Left lobe of liver (tissue), 2 donors: ENCODE measurements around the gene PPIA. TPM values are rescaled to one million over a fixed set of nuclear protein-coding genes. Genes with fewer than 3 reads are reported as not detected.
A peak's percentile ranks its signal among the peaks of the same experiment; 100 is the strongest.

ENCODE experiments used
- ATAC-seq: fragments of 200-7000 bp; cut with Tn5 transposase; one replicate; pipeline ENCODE4 v1.9.1; 2020; ENCODE audit warnings: mild to moderate bottlenecking, moderate library complexity
- DNase-seq: peaks from one replicate; pipeline ENCODE4 v3.0.0-alpha.2; 2020; ENCODE audit warnings: low spot score
- total RNA-seq: library from RNA; stranded (reverse); gene quantifications from one replicate; pipeline ENCODE4 v1.2.1, GENCODE V29; 2021
- donor health status: DM: no; HTN: no; CAD: no; lungs with moderate emphysema.
- donor health status: DM: no; HTN: yes; CAD: no.

PPIA gene
- total RNA-seq = 532 TPM

DNA sequence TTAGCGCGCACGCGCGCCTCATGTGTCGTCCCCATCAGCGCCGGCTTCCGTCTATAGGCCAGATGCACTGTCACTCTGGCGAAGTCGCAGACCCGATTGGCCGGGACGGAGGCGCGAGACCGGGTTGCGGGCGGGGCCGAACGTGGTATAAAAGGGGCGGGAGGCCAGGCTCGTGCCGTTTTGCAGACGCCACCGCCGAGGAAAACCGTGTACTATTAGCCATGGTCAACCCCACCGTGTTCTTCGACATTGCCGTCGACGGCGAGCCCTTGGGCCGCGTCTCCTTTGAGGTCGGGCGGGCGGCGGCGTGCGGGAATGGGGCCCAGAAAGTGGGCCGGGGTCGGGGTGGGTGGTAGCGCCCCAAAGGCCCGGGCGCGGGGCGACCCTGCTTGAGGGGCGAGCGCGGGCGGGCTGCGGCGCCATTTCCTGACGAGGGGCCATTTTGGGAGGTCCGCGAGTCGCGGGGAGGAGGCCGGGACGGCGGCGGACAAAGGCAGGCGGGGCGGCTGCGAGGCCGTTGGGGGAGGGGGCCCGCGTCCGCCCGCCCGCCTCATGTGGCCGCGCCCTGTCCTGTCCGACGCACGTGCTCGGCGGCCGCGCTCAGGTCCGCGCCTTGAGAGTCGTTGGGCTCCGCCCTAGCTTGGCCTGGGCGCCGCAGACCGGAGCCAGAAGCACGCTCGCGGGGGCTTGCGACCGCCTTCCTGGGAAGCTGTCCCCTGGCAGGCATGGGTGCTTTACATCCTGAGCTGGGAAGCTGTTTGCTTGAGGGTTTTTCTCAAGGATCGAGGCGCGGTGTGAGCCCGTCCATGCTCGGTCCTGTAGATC is at the start of gene PPIA:
Gene PPIA (plus strand): TSS at position 178 of the 825 bp plus-strand sequence. CDS start 44 bp downstream, at position 222.
- ATAC-seq (peak; percentile 89), DNase-seq (peak; percentile 100)

DNA sequence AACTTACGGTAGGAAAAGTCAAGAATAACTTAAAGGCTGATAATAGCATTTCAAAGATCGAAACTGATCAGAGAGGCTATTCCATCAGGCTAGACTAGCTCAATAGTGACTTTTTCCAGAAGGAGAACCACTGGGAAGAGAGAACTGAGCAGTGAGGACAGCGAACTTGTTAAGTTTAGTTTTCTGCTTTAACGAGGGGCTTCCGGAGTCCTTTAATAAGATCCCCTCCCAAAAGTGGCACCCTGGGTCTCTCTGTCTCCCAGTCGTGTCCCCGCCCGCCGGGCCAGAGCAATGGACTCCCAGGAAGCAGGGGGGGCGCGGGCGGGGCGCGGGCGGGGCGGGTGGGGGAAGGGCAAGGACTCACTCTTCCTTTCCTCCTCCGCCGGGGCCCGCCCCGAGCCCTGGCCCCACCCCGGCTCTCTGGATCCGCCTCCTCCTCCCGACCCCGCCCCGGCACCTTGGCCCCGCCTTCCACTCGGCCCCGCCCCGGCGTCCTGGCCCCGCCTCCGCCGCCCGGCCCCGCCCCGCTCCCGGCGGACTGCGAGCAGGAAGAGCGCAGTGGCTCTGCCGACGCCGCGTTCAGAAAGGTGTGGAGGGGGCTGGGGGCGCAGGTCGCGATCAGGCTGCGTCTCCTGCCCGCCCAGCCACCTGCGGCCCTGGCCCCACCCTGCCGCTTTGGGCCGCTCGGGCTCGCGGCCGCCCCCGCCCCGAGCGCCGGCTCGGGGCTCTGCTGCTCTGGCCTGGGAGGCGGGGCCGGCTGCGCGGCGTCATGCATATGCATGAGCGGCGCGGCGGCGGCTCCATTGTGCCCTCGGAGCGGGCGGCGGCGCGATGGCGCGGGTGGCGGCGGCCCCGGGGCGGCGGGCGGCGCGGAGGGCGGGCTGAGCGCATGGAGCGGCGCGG is 48.2 kb upstream of the PPIA start, which contains the start of gene ZMIZ2:
Gene ZMIZ2 (plus strand): TSS at position 803 of the 903 bp plus-strand sequence. CDS start 7,403 bp downstream, outside the sequence.
- peak; percentile 95 for DNase-seq
- ATAC-seq = peak; percentile 96

DNA sequence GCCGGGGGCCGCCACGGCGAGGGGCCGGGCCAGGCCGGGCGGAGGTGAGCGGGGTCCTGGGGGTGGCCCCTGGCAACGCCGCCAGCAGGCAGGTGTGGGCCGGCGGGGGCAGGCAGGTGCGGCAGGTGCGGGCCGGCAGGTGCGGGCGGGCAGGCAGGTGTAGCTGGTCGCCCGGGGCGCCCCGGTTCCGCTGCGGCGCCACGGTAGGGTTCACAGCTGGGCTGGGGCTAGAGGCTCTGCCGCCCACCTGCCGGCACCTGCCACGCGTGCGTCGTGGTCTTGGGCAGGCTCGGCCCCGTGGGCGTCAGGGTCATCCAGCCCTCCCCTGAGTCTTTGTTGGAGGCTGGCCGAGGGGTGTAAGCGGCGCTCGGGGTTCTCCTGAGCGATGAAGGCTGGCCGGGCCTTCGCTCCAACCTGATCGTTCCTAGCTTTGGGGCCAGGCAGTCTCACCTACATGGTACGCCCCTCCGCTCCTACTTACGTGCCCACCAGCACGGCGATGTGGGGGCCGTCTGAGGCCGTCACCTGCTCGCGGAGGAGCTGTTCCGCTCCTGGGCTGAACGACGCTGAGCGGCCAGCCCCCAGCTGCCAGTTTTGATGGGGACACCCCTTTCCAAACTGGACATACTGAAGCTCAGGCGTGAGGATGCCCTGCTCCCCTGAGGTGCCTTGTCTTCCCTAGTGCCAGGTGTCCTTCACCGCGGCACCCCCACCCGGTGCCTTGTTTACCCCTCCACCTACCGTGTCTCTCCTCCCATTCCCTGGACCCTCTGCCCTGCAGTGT is 47.3 kb upstream of the PPIA start:
- ATAC-seq = no peak
- DNase-seq = no peak

DNA sequence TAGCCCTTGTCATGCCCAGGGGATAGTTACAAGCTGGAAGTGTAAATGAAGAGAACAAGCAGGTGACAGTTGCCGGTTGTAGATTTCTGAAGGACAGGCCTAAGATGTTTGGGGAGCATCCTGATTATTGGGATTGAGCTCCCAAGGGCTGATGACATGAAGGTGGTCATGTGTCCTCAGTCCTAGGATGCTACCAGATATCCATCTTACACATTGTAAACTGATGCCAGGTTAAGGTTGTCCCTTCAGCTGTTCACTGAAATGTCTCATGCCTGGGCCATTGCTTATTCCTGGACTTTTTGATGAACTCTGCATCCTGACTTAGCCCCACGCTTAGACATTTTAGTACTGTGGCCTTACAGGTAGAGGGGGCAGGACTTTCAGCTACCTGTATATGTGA is 46.5 kb upstream of the PPIA start:
- ATAC-seq (no peak), DNase-seq (no peak)

DNA sequence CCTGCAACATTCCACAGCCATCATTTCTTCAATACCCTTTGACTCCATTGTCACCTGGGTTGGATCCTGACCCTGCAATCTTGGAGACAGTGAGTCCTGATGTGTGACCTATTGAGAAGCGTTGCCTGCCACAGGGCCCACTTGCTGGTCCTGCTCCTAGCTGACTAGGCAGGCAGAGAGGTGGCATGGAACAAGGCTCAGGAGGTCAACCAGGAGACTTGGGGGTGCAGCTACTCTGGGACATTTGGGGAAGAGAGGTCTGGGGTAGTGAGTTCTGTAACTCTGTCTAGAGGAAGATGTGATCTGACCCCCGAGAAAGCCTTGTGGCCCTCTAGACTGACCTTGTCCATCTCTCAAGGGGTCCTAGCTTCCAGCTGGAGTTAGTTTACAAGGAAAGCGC is 46.1 kb upstream of the PPIA start:
- ATAC-seq = no peak
- DNase-seq = no peak

DNA sequence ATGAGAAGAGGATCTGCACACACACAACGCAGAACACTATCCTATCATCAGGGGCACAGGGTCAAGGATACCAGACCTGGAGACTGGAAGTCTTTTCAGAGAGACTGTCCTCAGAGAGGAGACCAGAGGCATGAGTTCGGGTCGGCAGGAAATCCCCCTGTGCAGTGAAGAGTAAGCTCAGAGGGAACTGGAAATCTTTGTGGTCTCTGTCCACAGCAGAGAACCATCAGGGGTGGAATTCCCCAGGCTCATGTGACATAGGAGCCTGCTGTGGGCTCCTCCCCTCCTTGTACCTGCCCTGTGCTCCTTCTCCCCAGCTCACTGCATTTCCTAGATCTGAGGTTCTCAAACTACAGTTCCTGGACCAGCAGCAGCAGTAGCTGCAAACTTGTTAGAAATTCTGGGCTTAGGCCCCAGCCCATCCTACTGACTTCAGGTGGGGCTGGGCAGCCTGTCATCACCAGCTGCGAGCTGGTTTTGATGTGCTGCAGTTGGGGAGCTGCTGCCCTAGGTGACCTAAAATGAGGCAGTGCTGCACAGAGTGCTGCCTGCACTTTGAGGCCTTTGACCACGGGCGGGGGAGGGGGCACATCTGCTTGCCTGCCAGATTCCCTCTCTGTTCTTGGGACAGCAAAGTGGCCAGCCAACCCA is 45.4 kb upstream of the PPIA start:
- peak; percentile 78 for DNase-seq

DNA sequence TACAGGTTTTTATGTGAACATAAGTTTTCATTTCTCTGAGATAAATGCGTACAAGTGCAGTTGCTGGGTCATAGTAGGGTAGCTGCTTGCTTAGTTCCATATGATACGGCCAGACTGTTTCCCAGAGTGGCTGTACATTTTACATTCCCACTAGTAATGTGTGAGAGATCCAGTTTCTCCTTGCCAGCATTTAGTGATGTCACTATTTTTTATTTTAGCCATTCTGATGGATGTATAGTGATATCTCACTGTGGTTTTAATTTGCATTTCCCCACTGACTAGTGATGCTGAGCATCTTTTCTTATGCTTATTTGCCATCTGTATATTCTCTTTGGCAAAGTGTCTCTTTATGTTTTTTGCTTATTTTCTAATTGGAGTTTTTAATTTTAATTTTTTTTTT is 43.7 kb upstream of the PPIA start:
- no peak for ATAC-seq
- DNase-seq = no peak

More for the DNA sequence above, 45.4 kb upstream of the PPIA start:
- ATAC-seq = peak; percentile 61

DNA sequence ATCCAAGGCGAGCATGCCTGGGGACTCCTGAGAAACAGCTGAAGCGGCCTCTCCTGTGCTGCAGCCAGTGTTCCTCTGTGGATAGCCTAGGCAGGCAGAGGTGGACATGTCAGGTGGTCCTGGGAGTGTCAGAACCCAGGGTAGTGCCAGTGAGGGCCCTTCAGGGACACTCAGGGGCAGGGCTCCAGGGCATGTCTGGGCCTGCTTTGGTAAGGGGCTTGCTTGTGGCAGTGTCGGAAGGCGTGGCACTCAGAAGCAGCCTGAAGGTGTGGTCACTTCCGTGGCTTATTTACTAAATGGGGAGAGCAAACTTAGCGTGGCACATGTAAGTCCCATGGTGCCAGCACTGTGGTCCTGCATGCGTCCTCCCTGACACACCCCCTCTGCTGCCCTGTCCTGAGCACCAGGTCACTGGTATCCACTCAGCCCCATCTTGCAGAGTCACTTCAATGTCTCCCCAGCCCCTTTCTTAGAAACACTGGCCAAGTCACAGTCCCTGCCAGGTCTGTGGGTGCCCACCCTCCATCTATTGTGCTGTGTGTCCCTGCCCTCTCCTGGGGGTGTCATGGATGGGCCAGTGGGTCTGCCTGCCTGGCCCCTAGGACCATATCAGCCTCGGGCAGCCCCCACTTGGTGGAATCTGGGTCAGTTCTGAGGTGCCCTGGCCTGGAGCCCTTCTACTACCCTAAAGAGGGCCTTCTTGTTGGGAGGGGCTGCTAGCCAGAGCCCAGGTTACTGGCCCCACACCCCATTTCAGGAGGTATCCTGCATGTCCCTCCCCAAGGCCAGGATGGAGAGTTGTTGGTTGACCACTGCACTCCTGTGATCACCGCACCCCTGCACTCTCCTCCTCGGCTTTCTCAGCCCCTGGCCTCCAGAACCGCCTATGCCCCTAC is 41.4 kb upstream of the PPIA start:
- ATAC-seq = no peak
- DNase-seq = no peak

DNA sequence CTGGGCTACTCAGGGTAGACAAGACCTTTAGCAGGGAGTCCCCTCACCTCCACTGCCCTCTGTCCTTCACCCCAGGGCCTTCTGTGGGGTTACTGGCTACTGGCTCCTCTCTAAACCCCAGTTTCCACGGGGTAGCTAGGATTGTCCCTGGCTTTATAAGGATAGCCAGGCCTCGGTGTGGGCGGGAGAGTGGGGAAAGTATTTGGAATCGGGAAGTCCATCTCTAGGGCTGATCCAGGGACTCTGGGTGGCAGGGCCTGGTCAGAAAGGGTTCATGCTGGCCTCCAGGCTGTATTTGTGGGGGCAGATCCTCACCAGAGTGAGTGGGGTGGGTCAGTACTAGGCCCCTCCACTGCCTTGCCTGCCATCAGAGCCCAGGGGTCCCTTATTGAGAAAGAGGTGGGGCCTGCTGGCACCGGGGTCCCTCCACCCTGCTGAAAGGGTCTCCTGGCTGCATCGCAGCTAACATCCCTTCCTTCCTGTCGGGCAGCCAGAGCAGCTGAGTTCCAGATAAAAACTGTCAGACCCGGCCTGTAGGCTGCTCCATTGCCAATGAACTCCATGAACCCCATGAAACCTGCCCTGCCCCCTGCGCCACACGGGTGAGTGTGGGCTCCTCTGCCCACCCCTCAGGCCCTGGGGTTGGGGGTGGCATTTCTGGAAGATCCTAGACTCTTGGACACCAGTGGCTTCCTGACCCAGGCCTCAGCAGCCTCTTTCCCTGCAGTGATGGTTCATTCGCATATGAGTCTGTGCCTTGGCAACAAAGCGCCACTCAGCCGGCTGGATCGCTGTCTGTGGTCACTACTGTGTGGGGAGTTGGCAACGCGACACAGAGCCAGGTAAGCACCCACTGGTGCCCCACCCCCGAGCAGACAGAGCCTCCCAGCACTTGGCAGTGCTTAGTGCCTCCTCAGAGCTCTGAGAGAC is 40.5 kb upstream of the PPIA start:
- DNase-seq = no peak
- ATAC-seq = no peak

DNA sequence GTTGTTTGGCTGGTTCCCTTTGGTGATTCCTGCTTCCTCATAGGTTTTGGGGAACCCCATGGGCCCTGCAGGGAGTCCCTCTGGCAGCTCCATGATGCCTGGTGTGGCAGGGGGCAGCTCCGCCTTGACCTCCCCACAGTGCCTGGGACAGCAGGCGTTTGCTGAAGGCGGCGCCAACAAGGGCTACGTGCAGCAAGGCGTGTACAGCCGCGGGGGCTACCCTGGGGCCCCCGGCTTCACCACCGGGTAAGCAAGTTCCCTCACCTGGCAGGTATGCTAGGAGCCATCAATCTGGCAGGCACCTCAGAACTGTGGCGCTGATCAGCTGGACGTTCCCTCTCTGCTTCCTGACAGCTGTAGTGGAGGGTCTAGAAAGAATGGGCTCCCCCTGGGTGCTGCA is 39.6 kb upstream of the PPIA start:
- no peak for DNase-seq

DNA sequence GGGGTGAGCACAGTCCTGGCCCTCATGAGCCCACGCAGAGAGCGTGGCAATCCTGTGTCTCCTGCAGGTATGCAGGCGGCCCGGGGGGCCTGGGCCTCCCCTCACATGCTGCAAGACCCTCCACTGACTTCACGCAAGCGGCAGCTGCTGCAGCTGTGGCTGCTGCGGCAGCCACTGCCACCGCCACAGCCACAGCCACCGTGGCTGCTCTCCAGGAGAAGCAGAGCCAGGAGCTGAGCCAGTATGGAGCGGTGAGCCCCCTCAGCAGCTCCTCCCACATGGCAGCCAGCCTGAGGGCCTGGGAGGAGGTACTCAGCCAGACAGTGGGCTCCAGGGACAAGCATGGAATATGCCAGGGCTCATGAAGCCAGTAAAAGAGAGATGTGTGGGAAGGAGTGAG is 39.2 kb upstream of the PPIA start:
- DNase-seq = no peak
- ATAC-seq = no peak

More for the DNA sequence above, 39.6 kb upstream of the PPIA start:
- ATAC-seq = no peak

DNA sequence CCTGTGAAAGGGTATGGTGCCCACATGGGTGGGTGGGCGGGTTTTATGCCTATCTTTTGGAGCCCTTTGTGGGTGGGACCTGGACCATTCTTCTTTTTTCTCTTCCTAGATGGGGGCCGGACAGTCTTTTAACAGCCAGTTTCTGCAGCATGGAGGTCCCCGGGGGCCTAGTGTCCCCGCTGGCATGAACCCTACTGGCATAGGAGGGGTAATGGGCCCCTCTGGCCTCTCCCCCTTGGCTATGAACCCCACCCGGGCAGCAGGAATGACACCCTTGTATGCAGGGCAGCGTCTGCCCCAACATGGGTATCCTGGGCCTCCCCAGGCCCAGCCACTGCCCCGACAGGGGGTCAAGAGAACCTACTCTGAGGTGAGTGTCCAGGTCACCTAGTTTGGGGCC is 38.7 kb upstream of the PPIA start:
- DNase-seq (no peak), ATAC-seq (no peak)

DNA sequence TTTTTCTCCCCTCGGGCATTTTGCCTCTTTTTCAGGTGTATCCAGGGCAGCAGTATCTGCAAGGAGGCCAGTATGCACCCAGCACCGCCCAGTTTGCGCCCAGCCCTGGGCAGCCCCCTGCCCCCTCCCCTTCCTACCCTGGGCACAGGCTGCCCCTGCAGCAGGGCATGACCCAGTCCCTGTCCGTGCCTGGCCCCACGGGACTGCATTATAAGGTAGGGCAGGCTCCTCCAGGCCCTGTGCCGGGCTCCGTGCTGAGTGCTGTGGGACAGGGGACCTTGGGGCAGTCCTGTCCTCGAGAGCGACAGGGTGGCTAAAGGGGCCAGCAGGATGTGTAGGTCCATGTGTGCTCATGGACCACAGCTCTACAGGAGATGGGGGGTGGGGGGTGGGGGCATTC is 37.2 kb upstream of the PPIA start:
- ATAC-seq = no peak
- no peak for DNase-seq

DNA sequence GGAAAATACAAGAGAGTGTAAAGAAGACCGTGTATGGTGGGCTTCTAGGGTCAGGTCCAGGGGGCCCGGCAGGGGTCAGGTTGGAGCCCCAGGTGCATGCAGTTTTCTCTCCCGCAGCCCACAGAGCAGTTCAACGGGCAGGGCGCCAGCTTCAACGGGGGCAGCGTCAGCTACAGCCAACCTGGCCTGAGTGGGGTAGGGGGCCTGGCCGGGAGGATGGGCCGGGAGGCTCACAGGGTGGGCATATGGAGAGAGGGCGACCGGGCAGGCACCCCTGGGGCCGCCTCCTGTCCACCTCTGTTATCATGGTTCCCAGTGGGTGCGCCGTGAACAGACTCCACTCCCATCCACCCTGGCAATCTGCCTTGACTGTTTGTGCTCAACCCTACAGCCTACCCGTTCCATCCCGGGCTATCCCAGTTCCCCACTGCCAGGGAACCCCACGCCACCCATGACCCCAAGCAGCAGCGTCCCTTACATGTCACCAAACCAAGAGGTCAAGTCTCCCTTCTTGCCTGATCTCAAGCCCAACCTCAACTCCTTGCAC is 36.4 kb upstream of the PPIA start:
- DNase-seq (no peak), ATAC-seq (no peak)

DNA sequence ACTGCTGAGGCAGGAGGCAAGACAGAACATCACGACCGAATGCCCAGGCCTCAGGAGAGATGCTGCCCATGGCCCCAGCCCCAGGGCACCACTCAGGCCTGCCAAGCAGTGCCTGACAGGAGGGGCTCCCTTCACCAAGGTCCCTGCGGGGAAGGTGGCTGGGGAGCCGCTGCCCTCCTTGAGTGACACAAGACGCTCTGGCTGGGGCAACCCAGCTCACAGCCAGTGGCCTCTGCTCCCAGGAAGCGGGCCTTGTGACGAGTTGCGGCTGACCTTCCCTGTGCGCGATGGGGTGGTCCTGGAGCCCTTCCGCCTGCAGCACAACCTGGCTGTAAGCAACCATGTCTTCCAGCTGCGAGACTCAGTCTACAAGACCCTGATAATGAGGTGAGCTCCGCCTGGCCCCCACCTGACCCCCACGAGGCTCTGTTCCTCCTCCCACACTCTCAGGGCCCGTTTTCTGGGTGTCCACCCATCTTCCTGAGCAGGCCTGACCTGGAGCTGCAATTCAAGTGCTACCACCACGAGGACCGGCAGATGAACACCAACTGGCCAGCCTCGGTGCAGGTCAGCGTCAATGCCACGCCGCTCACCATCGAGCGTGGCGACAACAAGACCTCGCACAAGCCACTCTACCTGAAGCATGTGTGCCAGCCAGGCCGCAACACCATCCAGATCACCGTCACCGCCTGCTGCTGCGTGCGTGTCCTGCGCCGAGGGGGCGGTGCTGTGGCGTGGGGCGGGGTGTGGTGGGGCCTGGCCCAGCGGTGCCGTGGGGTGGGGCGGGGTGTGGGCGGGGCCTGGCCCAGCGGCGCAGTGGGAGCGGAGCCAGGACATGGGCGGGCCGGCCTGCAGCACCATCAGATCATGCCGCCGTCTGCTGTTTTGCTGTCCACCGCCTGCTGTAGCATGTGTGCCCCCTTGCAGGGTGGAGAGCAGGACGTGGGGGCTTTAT is 35.0 kb upstream of the PPIA start:
- no peak for DNase-seq
- no peak for ATAC-seq

DNA sequence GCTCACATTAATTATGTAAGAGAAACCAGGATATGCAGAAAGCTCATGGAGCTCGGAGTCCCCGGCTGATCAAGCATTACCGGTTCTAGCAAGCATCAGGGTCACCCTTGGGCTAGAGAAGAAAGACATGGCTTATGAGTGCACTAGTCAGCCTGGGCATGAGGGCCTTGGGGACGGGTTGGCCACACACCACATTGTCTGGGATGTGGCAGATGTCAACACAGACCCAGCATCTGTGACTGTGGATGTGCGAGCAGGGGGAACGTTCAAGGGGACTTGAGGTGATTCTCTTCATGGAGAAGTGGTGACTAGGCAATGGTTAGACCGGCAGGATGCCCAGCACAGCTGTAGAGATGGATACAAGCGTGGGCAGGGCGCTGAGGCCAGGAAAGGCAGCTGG is 34.2 kb upstream of the PPIA start:
- DNase-seq (no peak), ATAC-seq (no peak)
